GM21619 (cell line): Measurements from ENCODE around the gene SLC29A3.
"Not testable (repeated sequence)": the region's sequence is repeated elsewhere in the genome, so short reads cannot be mapped to it uniquely, and the experiment has no call there.

ENCODE experiments used
- ATAC-seq: cut with Tn5 transposase; IDR thresholded peaks from one replicate; pipeline ENCODE4 v1.9.1; 2021; ENCODE audit not compliant: unreplicated experiment

SLC29A3 gene

DNA sequence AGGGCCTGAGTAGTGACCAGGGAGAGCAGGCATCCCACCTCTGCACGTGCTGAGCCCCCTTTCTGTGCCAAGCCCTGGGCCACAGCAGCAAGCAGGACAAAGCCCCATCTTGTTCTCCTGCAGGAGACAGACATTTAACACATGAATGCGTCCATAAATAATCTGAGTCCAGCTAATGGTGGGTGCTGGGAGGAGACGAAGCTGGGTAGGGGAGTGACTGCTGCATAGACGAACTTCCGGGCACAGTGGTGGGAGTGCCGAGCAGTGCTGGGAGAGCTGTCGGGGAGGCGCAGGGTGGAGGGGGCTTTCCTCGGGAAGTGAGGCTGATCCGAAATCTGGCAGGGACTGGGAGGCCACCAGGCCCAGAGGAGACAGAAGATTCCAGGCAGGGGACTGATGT, 35.2 kb upstream of the SLC29A3 start:
- ATAC-seq, result no peak

DNA sequence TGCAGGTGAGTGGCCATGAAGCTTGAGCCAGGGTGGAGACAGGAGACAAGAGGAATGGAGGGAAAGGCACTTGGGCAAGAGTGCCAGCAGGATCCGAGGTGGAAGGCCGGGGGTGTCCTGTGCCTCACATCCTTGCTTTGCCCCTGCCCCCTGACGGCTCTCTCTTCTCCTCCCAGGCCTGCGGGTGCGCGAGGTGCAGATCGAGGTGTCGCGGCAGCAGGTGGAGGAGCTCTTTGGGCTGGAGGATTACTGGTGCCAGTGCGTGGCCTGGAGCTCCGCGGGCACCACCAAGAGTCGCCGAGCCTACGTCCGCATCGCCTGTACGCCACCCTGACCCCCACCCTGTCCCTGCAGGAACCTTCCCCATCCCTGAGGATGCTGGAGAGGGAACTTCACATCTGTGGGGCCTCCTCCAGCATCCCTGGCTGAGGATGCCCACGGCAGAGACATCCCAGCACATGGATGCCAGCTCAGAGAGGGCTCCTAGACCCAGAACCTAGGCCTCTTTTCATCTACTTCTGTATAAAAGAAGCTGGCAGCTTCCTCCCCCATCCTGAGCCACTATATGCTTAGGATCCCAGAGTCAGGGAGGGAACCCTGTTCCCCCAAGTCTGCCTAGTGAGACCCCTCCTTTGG, 34.4 kb upstream of the SLC29A3 start:
- no peak for ATAC-seq

DNA sequence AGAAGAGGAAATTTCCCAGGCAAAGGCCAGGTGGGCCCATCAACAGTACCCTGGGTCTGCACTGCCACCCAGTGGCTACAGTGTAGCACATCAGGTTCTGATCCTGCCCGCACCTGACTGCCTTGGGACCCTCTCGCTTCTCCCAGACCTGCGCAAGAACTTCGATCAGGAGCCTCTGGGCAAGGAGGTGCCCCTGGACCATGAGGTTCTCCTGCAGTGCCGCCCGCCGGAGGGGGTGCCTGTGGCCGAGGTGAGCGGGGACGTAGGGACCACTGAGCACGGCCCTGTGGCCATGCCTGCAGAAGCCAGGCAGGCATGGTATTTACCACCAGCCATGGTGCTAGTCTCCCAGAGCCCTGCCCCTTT, 33.9 kb upstream of the SLC29A3 start:
- ATAC-seq, result no peak

DNA sequence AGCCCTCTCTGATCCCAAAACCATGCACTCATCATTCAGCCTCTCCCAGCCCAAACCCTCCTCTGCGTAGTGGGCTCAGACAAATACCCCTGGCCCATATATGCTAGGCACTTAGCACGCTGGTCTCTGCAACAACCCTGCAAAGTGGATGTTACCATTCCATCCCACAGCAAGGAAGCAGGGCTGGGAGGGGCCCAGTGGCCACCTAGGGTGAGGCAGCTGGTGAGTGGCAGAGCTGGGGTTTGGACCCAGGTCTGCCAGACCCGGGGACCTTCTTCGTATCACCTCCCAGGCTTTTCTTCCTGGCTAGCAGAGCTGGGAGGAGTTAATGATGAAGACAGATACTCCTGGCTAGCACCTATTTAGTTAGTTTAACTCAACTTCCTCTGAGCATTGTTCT, 33.1 kb upstream of the SLC29A3 start:
- no peak for ATAC-seq

DNA sequence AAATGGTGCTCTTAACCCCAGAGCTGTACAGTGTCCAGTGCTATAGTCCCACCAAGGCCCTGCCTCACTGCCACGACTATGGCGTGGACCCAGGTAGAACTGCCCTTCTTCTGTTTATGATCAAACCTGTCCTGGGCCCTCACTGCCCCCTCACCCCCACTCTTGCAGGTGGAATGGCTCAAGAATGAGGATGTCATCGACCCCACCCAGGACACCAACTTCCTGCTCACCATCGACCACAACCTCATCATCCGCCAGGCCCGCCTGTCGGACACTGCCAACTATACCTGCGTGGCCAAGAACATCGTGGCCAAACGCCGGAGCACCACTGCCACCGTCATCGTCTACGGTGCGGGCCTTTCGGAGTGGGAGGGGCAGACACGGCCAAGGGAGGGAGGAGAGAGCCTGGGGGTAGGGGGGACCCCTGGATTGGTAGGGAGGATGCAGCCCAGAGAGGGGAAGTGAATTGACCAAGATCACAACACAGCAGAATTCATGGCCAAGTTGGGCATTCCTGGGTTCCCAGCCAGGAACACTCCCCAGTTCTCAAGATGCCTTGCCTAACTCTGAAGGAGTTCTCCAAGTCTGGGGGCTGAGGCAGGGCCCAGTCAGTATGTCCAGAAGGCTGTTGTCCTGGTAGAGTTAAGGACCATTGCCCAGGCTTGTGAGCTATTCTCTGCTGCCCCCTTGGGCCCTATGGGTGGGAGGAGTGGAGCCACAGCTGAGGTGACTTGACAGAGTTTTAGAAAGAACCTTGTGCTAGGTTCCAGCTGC, 32.4 kb upstream of the SLC29A3 start:
- ATAC-seq, result no peak

DNA sequence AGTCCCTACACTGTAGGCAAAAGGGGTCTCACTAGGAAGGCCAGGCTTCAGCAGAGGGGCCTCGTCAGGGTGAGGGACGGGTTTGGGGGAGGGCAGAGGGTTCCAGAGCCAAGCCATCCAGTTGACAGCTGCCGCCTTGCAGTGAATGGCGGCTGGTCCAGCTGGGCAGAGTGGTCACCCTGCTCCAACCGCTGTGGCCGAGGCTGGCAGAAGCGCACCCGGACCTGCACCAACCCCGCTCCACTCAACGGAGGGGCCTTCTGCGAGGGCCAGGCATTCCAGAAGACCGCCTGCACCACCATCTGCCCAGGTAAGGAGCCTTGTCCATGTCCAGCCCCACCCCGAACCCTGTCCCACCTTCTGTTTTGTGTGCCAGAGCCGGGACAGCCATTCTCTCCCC, 31.6 kb upstream of the SLC29A3 start:
- ATAC-seq, result no peak

DNA sequence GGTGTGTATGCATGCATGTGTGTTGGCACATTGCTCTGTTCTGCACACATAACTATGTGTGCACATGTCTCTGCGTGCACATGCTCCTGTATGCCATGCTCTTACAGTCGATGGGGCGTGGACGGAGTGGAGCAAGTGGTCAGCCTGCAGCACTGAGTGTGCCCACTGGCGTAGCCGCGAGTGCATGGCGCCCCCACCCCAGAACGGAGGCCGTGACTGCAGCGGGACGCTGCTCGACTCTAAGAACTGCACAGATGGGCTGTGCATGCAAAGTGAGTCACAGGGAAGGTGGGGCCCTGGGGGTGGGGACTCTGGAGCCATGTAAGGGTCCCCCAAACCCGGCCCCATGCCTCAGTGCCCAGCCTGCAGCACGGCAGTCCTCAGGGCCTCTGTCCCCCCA, 30.6 kb upstream of the SLC29A3 start:
- ATAC-seq, result no peak

DNA sequence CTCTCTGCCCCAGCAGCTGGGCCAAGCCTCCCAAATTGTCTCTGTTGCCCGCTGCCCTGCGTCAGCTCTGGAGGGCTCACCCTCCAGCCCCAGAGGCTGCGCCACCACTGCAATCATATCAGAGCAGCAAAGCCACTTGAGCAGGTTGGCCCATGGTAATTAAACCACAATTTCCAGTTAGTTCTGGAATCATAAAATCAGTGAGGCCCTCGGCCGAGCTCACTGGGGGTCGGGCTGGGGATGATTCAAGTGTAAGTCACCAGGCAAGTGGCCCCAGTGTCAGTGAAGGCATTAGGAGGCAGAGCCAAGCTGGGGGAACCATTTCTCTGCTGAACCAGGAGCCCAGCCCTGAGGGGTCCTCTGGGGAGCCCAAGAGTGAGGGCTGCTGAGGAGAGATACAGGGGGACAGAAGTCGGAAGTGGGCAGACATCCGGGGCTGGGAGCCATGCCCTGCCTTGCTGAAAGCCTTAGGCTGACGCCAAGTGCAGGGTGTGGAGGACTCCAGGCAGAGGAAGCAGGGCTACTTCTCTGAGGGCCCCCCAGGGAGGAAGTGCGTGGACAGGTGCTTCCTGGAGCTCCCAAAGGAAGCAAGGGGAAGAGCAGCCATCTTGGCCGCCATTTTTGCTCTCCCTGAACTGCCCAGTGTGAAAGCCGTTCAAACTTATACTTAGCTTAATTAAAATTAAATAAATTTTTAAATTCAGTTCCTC, 29.5 kb upstream of the SLC29A3 start:
- ATAC-seq, result no peak

DNA sequence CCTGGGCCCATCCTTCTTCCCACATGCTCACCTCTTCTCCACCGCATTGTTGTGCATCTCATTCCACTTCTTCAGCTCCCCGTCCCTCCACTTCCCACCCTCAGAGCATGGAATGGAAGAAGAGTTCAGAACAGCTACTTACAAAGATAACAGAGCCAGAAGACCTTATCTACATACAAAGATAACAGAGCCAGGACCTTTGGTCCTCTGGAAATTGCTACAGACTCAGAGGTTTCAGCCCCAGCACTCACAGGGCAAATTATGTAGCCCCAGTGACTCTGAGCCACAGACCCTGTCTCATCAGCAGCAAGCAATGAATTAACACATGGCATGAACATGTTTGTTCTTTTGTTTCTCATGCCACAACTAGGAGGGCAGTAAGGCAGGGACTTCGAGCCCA, 28.7 kb upstream of the SLC29A3 start:
- ATAC-seq, result no peak

DNA sequence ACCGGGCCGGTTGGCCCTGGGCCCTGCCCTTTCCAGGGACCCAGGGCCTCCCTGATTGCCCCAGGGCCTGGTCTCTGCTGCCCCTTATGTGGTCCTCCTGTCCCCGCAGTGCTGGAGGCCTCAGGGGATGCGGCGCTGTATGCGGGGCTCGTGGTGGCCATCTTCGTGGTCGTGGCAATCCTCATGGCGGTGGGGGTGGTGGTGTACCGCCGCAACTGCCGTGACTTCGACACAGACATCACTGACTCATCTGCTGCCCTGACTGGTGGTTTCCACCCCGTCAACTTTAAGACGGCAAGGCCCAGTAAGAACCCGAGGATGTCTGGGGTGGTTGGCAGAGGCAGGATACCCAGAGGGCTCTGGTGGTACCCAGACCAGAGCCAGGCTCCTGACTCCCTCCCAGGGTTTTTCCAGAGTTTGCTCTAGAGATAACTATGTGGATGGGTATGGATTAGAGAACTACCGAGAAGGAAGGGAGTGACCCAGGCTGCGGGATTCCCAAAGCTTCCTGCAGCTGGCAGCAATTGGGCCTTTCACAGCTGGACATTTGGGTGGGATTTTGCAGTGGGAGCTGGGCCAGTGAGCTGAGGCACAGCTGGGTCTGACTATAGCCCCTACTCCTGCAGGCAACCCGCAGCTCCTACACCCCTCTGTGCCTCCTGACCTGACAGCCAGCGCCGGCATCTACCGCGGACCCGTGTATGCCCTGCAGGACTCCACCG, 28.1 kb upstream of the SLC29A3 start:
- no peak for ATAC-seq

DNA sequence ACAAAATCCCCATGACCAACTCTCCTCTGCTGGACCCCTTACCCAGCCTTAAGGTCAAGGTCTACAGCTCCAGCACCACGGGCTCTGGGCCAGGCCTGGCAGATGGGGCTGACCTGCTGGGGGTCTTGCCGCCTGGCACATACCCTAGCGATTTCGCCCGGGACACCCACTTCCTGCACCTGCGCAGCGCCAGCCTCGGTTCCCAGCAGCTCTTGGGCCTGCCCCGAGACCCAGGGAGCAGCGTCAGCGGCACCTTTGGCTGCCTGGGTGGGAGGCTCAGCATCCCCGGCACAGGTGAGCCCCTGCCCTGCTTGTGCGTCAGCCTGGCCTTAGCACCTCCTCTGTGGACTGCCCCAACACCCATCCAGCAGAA, 27.5 kb upstream of the SLC29A3 start:
- ATAC-seq, result no peak

DNA sequence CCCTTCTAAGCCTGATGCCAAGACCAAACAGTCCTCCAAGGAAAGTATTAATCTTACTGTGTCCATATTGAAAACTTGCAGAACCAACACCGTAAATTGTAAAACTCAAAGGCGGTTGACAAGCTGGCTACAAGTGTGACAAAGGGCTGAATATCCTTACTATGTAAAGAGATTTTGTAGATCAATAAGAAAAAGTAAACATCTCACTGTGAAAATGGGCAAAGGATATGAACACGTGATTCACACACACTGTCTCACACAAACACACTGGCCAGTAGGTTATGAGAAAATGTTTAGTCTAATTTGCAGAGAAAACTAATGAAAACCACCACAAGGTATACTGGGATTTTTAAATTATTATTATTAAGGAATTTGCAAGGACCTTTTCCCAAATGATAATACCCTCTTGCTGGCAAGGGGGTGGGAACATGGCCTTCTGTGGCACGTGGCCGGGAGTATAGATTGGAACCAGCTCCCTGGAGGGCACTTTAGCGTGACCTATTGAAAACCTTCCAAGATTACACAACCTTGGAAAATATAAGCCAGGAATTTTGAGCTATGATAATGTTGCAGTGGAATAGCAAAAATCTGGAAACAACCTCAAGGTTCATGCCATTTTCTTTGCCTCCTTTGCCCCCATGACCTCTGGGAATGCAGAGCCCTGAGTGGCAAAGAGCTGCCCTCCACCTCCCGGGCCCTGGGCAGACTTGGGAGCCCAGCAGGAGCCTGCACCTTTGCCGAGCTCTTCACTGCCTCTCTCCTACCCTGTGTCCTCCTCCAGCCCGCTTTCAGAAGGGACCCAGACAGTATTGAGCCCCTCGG, 26.2 kb upstream of the SLC29A3 start:
- ATAC-seq, result no peak

DNA sequence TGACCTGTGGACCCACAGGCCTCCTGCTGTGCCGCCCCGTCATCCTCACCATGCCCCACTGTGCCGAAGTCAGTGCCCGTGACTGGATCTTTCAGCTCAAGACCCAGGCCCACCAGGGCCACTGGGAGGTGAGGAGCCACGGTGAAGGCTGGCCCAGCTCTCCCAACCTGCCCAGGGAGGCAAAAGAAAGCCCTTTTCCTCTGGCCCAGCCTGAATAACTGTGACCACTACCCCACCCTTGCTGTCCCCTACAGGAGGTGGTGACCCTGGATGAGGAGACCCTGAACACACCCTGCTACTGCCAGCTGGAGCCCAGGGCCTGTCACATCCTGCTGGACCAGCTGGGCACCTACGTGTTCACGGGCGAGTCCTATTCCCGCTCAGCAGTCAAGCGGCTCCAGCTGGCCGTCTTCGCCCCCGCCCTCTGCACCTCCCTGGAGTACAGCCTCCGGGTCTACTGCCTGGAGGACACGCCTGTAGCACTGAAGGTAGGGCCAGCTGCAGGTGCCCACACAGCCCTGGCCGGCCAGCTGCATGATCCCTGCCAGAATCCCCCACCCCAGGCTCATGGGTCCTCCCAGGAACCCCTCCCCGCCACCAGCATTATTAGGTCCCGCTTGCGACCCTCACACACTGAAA, 25.5 kb upstream of the SLC29A3 start:
- no peak for ATAC-seq

DNA sequence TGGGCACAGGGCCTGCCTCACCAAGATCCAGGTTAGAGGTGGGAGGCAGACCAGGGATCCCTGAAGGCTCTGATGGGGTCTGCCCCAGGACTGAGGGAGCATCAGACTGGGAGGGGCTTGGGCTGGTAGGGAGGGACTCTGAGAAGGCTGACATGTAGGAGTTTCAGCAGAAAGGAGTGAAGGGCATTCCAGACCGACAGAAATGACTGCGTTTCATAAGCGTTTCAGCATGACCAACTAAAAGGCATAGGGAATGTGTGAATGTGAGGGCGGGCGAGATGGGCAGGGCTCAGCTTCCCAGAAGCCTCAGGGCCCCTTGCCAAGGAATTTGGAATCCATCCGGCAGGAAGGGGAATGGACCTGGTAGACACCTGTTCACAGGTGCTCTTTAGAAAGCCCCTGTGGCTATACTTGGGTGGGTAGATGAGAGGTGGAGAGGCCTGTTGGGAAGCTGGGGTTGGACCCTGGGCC, 24.9 kb upstream of the SLC29A3 start:
- ATAC-seq, result no peak

DNA sequence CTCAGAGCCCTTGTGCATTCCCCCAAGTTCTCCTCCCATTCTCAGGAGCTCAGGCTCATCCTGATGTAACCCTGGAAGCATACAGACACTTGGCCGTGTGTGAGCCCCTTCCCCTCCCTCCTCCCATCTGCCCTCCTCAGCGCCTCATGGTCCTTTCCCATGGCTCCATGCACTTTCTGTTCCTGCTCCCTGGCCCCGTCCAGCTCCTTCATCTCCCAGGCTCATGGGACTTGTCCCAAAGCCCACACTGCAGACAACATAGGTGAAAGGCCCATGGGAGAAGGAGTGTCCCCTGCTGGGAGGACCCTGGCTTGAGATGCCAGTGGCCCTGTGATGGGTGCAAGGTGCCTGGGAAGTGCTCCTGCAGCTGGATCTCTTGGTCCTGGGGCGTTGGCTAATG, 24.2 kb upstream of the SLC29A3 start:
- no peak for ATAC-seq

DNA sequence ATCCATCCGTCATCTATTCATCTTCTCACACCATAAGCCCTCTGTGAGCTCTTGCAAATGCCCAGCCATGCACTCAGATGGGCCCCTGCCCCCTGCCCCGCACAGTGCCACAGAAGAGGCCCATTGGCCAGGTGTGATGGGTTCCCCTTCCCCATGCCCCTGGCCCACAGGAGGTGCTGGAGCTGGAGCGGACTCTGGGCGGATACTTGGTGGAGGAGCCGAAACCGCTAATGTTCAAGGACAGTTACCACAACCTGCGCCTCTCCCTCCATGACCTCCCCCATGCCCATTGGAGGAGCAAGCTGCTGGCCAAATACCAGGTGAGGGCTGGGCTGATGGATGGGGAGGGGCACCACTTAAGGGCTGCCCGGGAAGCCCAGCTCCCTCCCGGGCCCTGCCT, 23.4 kb upstream of the SLC29A3 start:
- ATAC-seq, result no peak

DNA sequence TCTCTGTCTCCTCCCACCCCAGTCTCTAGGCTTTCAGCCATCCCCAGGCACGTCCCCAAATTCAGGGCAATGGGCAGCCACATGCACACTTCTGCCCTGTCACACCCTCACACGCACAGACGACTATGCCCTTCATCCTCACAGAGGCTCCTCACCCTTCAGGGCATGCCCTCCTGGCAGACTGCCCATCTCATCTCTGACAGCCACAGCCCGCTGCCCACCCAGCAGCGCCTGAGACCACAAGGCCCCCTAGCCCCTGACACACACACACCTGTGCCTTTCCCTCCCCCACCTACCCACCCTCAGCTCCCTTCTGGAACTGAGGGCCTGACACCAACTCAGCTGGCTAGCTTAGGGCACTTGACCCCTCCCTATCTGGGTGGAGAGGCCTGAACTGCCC, 23.0 kb upstream of the SLC29A3 start:
- ATAC-seq, result no peak

DNA sequence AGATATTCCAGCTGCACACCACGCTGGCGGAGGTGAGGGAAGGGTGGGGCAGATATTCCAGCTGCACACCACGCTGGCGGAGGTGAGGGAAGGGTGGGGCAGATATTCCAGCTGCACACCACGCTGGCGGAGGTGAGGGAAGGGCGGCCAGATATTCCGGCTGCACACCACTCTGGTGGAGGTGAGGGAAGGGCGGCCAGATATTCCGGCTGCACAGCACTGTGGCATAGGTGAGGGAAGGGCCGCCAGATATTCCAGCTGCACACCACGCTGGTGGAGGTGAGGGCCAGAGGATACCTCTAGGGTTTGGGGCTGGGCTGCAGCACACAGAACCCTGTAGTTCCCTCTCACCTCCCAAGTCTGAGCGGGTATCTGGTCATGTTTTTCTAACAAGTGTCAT, 22.2 kb upstream of the SLC29A3 start:
- not testable (repeated sequence) for ATAC-seq

DNA sequence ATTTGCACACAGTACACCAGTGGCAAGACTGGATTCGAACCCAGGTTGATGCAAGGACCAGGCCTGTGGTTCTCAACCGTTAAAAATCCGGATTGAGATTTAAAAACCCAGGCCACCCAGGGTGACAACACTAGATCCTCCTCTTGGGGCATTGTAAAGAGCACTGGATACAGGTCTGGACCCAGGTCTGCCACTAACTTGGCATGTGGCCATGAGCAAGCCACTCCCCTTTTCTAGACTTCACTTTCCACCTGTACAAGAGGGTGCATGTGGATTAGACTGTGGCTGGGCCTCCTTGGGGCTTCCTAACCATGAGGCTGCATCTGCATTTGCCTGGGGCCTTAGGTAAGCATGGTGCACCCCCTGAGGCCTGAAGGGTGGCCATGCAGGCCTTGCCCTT, 21.7 kb upstream of the SLC29A3 start:
- no peak for ATAC-seq

DNA sequence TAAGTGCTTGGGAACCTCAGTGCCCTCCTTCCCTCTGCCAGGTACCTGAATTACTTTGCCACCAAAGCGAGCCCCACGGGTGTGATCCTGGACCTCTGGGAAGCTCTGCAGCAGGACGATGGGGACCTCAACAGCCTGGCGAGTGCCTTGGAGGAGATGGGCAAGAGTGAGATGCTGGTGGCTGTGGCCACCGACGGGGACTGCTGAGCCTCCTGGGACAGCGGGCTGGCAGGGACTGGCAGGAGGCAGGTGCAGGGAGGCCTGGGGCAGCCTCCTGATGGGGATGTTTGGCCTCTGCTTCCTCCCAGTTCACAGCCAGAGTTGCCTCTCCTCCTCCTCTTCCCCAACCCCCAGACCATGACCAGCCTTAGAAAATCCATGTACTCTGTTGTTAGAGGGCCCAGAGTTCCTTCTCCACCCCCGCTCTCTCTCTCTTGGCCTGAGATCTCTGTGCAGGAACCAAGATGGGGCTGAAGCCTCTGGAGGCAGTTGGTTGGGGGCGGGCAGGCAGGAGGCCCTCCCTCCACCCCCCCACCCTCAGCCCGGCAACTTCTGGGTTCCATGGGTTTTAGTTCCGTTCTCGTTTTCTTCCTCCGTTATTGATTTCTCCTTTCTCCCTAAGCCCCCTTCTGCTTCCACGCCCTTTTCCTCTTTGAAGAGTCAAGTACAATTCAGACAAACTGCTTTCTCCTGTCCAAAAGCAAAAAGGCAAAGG, 19.8 kb upstream of the SLC29A3 start:
- no peak for ATAC-seq
